A673 (cell line): ENCODE results near the gene DGUOK.

ENCODE experiments used
- CTCF ChIP-seq: fragments of 300-800, 200-600 bp; sonication (generic); conservative IDR thresholded peaks from 2 replicates; pipeline ENCODE4 v1.5.1; 2017; ENCODE audit warnings: low read depth, mild to moderate bottlenecking, antibody characterized with exemption, low read length, moderate library complexity, mixed read lengths
- EZH2 ChIP-seq: fragments of 200-600 bp; sonication (generic); IDR thresholded peaks from 2 replicates; pipeline ENCODE4 v1.6.1; 2017; ENCODE audit warnings: borderline replicate concordance, low read depth, mild to moderate bottlenecking, mixed read lengths, antibody characterized with exemption, low read length; ENCODE audit not compliant: poor library complexity, severe bottlenecking

- TF ChIP-seq EZH2 (no peak), CTCF (no peak)
Measured at GRCh38 chr2:74006459-74006858, 79.8 kb downstream of the DGUOK start.
